Caco-2 (cell line): ENCODE data around the gene ATAD5. TPM values are rescaled to one million over a fixed set of nuclear protein-coding genes. Genes with fewer than 3 reads are reported as not detected.

ENCODE experiments used
- BruUV-seq: library from RNA; stranded (reverse); fragments of 400-500 nt; replicated peaks from 2 replicates; lab custom pipeline; 2021; lab: Mats Ljungman, UMichigan
- CTCF ChIA-PET: fragments of 300-600 bp; sonication (Branson Sonifier 250); formaldehyde crosslinking; loops from one replicate; lab custom pipeline; 2022; ENCODE audit warnings: antibody characterized with exemption; lab: Charles Lee
- POLR2A ChIA-PET: fragments of 300-600 bp; sonication (Branson Sonifier 250); formaldehyde crosslinking; loops from one replicate; lab custom pipeline; 2022; ENCODE audit warnings: antibody characterized with exemption; lab: Charles Lee
- DNase-seq, 2 experiments: peaks; one replicate each; pipeline versions ENCODE4 v3.0.0 to v3.0.0-alpha.2; 2020 to 2022
- H3K27me3 ChIP-seq: replicated peaks from 2 replicates; pipeline ENCODE4 v1.6.0; 2011; ENCODE audit warnings: low read length; ENCODE audit not compliant: control insufficient read depth, insufficient read depth
- H3K36me3 ChIP-seq: 2 replicates; pipeline ENCODE4 v1.5.1; 2011; ENCODE audit warnings: low read length; ENCODE audit not compliant: control insufficient read depth, insufficient read depth
- H3K4me1 ChIP-seq: fragments of 250-450 bp; sonication (Bioruptor Pico); 2 replicates; pipeline ENCODE4 v1.5.1; 2020; ENCODE audit warnings: mild to moderate bottlenecking
- H3K4me3 ChIP-seq: 2 replicates; pipeline ENCODE4 v1.5.1; 2011; ENCODE audit warnings: low read depth, mild to moderate bottlenecking, control low read depth, low read length
- H3K9me3 ChIP-seq: fragments of 250-450 bp; sonication (Bioruptor Pico); 2 replicates; pipeline ENCODE4 v1.5.1; 2020; ENCODE audit warnings: mild to moderate bottlenecking, moderate library complexity
- H3K27ac Mint-ChIP-seq: one replicate; pipeline ENCODE4 v1.8.0; 2022; ENCODE audit warnings: mixed read lengths; ENCODE audit not compliant: unreplicated experiment
- H3K27me3 Mint-ChIP-seq: one replicate; pipeline ENCODE4 v1.8.0; 2022; ENCODE audit warnings: mixed read lengths; ENCODE audit not compliant: insufficient read depth, unreplicated experiment
- H3K36me3 Mint-ChIP-seq: one replicate; pipeline ENCODE4 v1.8.0; 2022; ENCODE audit warnings: mild to moderate bottlenecking, mixed read lengths; ENCODE audit not compliant: insufficient read depth, unreplicated experiment
- H3K4me1 Mint-ChIP-seq: one replicate; pipeline ENCODE4 v1.8.0; 2022; ENCODE audit warnings: low read depth, mixed read lengths; ENCODE audit not compliant: unreplicated experiment
- H3K4me3 Mint-ChIP-seq: one replicate; pipeline ENCODE4 v1.8.0; 2022; ENCODE audit warnings: mild to moderate bottlenecking, moderate library complexity, mixed read lengths; ENCODE audit not compliant: unreplicated experiment
- H3K9me3 Mint-ChIP-seq: one replicate; pipeline ENCODE4 v1.8.0; 2022; ENCODE audit warnings: mixed read lengths; ENCODE audit not compliant: unreplicated experiment
- CTCF ChIP-seq, 2 experiments: fragments of 200-600 bp in 1 of 2; IDR thresholded peaks; 1 replicate in 1 of 2; 2 replicates in 1 of 2; pipeline versions ENCODE4 v1.5.1 to v1.8.0; 2011 to 2022; ENCODE audit warnings: antibody characterized with exemption in 1 of 2, control low read depth in 1 of 2, inconsistent platforms in 1 of 2, low read depth in 1 of 2, low read length in 1 of 2, mild to moderate bottlenecking in 1 of 2, moderate library complexity in 1 of 2; ENCODE audit not compliant: insufficient read depth in 1 of 2, severe bottlenecking in 1 of 2, unreplicated experiment in 1 of 2
- intact Hi-C: fragments of 100-400 bp; cut with micrococcal nuclease; formaldehyde crosslinking; loops from one replicate; pipeline ENCODE4 v1.10.0; 2022; ENCODE audit not compliant: unreplicated experiment
- total RNA-seq: library from RNA; stranded (reverse); gene quantifications from 2 replicates; pipeline ENCODE4 v1.2.3, GENCODE V29; 2022

Gene ATAD5
- total RNA-seq, 1 experiment from 2014 or later, result 21.8 TPM

- H3K36me3 Mint-ChIP-seq, result peaks cover 76% of the 10 kb centered on the region
- H3K27me3 Mint-ChIP-seq, result no peaks in the 10 kb centered on the region
- H3K4me1 ChIP-seq, result no peaks in the 10 kb centered on the region
These were observed 9.0 kb downstream of the ATAD5 start for GRCh38 chr17:30840771-30841170.

GRCh38 chr17:30848021-30848420, 16.3 kb downstream of the ATAD5 start:
- intact Hi-C loops, result no loop called here
- H3K4me3 Mint-ChIP-seq, result no peak overlapping the region
- Histone ChIP-seq H3K36me3 (peaks cover 2% of the 10 kb centered on the region; the same call in 1 of the 2 replicates), H3K4me3 (no peak overlapping the region), H3K4me1 (no peaks in the 10 kb centered on the region), H3K27me3 (no peaks in the 10 kb centered on the region), H3K9me3 (no peaks in the 10 kb centered on the region)
- H3K9me3 Mint-ChIP-seq, result no peaks in the 10 kb centered on the region
- CTCF ChIA-PET, result no interaction called here
- H3K36me3 Mint-ChIP-seq, result peaks cover 44% of the 10 kb centered on the region
- POLR2A ChIA-PET, result no interaction called here
- no peak overlapping the region for H3K27ac Mint-ChIP-seq
- H3K4me1 Mint-ChIP-seq, result no peaks in the 10 kb centered on the region
- no peaks in the 10 kb centered on the region for H3K27me3 Mint-ChIP-seq
- no peak for TF ChIP-seq CTCF (IDR thresholded peaks at IDR 0.05; ENCODE audit: insufficient read depth in 1 of 2, low read depth in 1 of 2, low read length in 1 of 2, severe bottlenecking in 1 of 2, unreplicated experiment in 1 of 2)
- DNase-seq, result no peak
- no TSS peak for BruUV-seq

More at GRCh38 chr17:30840771-30841170, 9.0 kb downstream of the ATAD5 start:
- Mint-ChIP-seq H3K27ac (no peak overlapping the region), H3K4me1 (no peaks in the 10 kb centered on the region), H3K9me3 (peaks cover 10% of the 10 kb centered on the region), H3K4me3 (no peak overlapping the region)
- Histone ChIP-seq H3K9me3 (no peaks in the 10 kb centered on the region), H3K36me3 (peaks cover 2% of the 10 kb centered on the region; the same call in 1 of the 2 replicates), H3K27me3 (no peaks in the 10 kb centered on the region), H3K4me3 (no peak overlapping the region)
- TF ChIP-seq CTCF (IDR thresholded peaks at IDR 0.05; ENCODE audit: insufficient read depth in 1 of 2, low read depth in 1 of 2, low read length in 1 of 2, severe bottlenecking in 1 of 2, unreplicated experiment in 1 of 2), result no peak
- no TSS peak for BruUV-seq
- DNase-seq, result no peak
- intact Hi-C loops, result no loop called here
- ChIA-PET POLR2A (no interaction called here), CTCF (no interaction called here)

- Histone ChIP-seq H3K4me3 (no peak overlapping the region), H3K36me3 (peaks cover 2% of the 10 kb centered on the region; the same call in 1 of the 2 replicates), H3K27me3 (no peaks in the 10 kb centered on the region), H3K4me1 (no peaks in the 10 kb centered on the region), H3K9me3 (no peaks in the 10 kb centered on the region)
- no peaks in the 10 kb centered on the region for H3K27me3 Mint-ChIP-seq
- peaks cover 60% of the 10 kb centered on the region for H3K36me3 Mint-ChIP-seq
- DNase-seq, result no peak
- POLR2A ChIA-PET, result no interaction called here
- no peaks in the 10 kb centered on the region for H3K9me3 Mint-ChIP-seq
- H3K27ac Mint-ChIP-seq, result no peak overlapping the region
- BruUV-seq, result no TSS peak
- H3K4me3 Mint-ChIP-seq, result no peak overlapping the region
- CTCF ChIA-PET, result no interaction called here
- H3K4me1 Mint-ChIP-seq, result no peaks in the 10 kb centered on the region
- no peak for TF ChIP-seq CTCF (IDR thresholded peaks at IDR 0.05; ENCODE audit: insufficient read depth in 1 of 2, low read depth in 1 of 2, low read length in 1 of 2, severe bottlenecking in 1 of 2, unreplicated experiment in 1 of 2)
- intact Hi-C loops, result no loop called here
These were observed 22.4 kb downstream of the ATAD5 start for GRCh38 chr17:30854146-30854545.
